ENCODE data around the gene C6orf136.

DNA sequence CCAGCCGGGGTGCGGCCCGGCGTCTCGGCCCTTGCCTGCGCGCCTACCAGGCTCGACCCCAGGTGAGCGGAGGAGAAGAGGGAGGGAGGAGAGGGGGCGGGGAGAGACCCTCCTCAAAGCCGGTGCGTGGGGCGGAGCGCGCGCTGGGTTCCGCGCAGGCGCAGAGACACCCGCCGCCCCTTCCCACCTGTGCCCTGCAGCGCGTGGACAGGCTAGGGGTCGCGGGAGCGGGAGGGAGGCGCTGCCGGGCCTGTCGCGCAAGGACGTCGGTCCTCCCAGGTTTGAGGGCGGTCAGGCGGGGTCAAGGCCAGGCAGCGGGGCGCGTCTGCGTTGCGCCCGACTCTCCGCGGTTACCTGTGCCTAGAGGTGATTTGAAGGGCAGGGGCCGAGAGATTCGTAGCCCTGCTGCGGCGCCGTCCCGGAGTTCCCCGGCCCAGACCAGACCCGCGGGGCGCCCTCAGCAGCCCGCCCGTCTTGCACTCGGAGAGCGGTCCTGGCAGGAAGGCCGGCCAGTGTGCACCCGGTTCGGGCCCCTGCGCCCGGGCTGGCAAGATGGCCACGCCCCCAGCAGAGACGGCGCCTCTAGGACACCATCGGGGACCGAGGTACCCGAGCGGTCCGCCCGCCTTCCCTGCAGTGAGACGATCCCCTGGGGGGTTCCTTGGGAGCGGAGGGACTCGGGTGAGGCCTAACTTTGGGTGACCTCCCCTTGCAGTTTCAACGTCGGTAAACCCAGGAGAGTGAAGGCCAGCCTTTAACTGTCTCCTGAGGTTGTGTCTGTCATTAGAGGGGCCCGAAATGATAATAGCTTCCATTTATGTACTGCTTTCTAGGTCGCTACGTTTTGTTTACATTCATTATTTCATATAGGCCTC is 546 bp downstream of the C6orf136 start:
- TF ChIP-seq, protein P1, sequence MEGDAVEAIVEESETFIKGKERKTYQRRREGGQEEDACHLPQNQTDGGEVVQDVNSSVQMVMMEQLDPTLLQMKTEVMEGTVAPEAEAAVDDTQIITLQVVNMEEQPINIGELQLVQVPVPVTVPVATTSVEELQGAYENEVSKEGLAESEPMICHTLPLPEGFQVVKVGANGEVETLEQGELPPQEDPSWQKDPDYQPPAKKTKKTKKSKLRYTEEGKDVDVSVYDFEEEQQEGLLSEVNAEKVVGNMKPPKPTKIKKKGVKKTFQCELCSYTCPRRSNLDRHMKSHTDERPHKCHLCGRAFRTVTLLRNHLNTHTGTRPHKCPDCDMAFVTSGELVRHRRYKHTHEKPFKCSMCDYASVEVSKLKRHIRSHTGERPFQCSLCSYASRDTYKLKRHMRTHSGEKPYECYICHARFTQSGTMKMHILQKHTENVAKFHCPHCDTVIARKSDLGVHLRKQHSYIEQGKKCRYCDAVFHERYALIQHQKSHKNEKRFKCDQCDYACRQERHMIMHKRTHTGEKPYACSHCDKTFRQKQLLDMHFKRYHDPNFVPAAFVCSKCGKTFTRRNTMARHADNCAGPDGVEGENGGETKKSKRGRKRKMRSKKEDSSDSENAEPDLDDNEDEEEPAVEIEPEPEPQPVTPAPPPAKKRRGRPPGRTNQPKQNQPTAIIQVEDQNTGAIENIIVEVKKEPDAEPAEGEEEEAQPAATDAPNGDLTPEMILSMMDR (optimal IDR thresholded peaks at IDR 0.05 in 1 of 3, IDR thresholded peaks at IDR 0.05 in 1 of 3, conservative IDR thresholded peaks at IDR 0.05 in 1 of 3; ENCODE audit: extremely low read depth in 1 of 3, insufficient read depth in 2 of 3, low read length in 3 of 3) = no peak
- TF ChIP-seq EZH2 (IDR thresholded peaks at IDR 0.05; ENCODE audit: low read length) = no peak

All from keratinocyte (primary cell).